H1 (cell line): ENCODE data around the gene BTBD1. TPM values are rescaled to one million over a fixed set of nuclear protein-coding genes. Genes with fewer than 3 reads are reported as not detected.

ENCODE experiments used
- CTCF ChIA-PET: fragments of 300-600 bp; sonication (Branson Sonifier 250); formaldehyde crosslinking; loops from one replicate; lab custom pipeline; 2021; ENCODE audit not compliant: partially characterized antibody; lab: Charles Lee
- POLR2A ChIA-PET: fragments of 300-600 bp; sonication (Branson Sonifier 250); formaldehyde crosslinking; loops from one replicate; lab custom pipeline; 2021; ENCODE audit warnings: inconsistent platforms; ENCODE audit not compliant: partially characterized antibody; lab: Charles Lee
- DNase-seq, 2 experiments: peaks; one replicate each; pipeline versions ENCODE4 v3.0.0 to v3.0.0-alpha.2; 2010 to 2022; ENCODE audit warnings: low spot score in 2 of 2, low read depth in 1 of 2, mixed read lengths in 1 of 2
- FAIRE-seq: peaks from 2 replicates; lab custom pipeline; 2011; peaks lifted over from hg19 to GRCh38; lab: Jason Lieb, UNC
- H2AFZ ChIP-seq: 2 replicates; pipeline ENCODE4 v1.8.1; 2012; ENCODE audit warnings: low read length, inconsistent platforms
- H2AK5ac ChIP-seq: 2 replicates; pipeline ENCODE4 v1.6.1; 2013; ENCODE audit warnings: low read depth, low read length
- H2BK120ac ChIP-seq: replicated peaks from 2 replicates; pipeline ENCODE3; 2013; ENCODE audit warnings: low read depth, low read length, inconsistent platforms
- H2BK12ac ChIP-seq: 2 replicates; pipeline ENCODE4 v1.6.1; 2013; ENCODE audit warnings: low read depth, low read length
- H2BK15ac ChIP-seq: 2 replicates; pipeline ENCODE4 v1.6.1; 2013; ENCODE audit warnings: low read length
- H2BK20ac ChIP-seq: 2 replicates; pipeline ENCODE4 v1.6.1; 2013; ENCODE audit warnings: low read length
- H2BK5ac ChIP-seq: 2 replicates; pipeline ENCODE4 v1.6.1; 2013; ENCODE audit warnings: low read depth, low read length
- H3K14ac ChIP-seq: 2 replicates; pipeline ENCODE4 v1.6.1; 2013; ENCODE audit warnings: inconsistent platforms; ENCODE audit not compliant: insufficient read length
- H3K18ac ChIP-seq: 2 replicates; pipeline ENCODE4 v1.6.1; 2013; ENCODE audit warnings: low read length; ENCODE audit errors: extremely low read depth
- H3K23ac ChIP-seq: 2 replicates; pipeline ENCODE4 v1.6.1; 2013; ENCODE audit warnings: inconsistent platforms; ENCODE audit not compliant: insufficient read length
- H3K23me2 ChIP-seq: 2 replicates; pipeline ENCODE4 v1.6.1; 2013; ENCODE audit warnings: low read depth, low read length
- H3K27ac ChIP-seq: 2 replicates; pipeline ENCODE4 v1.6.1; 2011; ENCODE audit warnings: low read depth, low read length, inconsistent platforms
- H3K27me3 ChIP-seq, 4 experiments: replicated peaks in 1 of 4; 1 replicate in 1 of 4; 2 replicates in 3 of 4; pipeline versions ENCODE4 v1.6.1 to v1.8.1; 2011 to 2013; ENCODE audit warnings: low read length in 3 of 4, mild to moderate bottlenecking in 3 of 4, inconsistent platforms in 2 of 4, mixed read lengths in 2 of 4, moderate library complexity in 1 of 4; ENCODE audit not compliant: control insufficient read depth in 3 of 4, insufficient read depth in 3 of 4; ENCODE audit errors: extremely low read depth in 1 of 4
- H3K36me3 ChIP-seq, 4 experiments: 2 replicates each; pipeline versions ENCODE4 v1.6.1 to v1.8.1; 2011 to 2013; ENCODE audit warnings: mild to moderate bottlenecking in 4 of 4, low read length in 3 of 4, moderate library complexity in 2 of 4, control low read depth in 1 of 4, inconsistent platforms in 1 of 4; ENCODE audit not compliant: insufficient read depth in 4 of 4, control insufficient read depth in 2 of 4
- H3K4ac ChIP-seq: replicated peaks from 2 replicates; pipeline ENCODE3; 2013; ENCODE audit warnings: low read length, low read depth, mixed read lengths, inconsistent platforms; ENCODE audit not compliant: insufficient read length
- H3K4me1 ChIP-seq, 4 experiments: replicated peaks in 1 of 4; 1 replicate in 1 of 4; 2 replicates in 3 of 4; pipeline versions ENCODE4 v1.6.1 to v1.8.1; 2011 to 2013; ENCODE audit warnings: low read length in 3 of 4, inconsistent platforms in 2 of 4, mixed read lengths in 1 of 4; ENCODE audit not compliant: insufficient read depth in 4 of 4, control insufficient read depth in 3 of 4
- H3K4me2 ChIP-seq, 2 experiments: 2 replicates each; pipeline versions ENCODE4 v1.6.1 to v1.8.1; 2011 to 2013; ENCODE audit warnings: low read depth in 2 of 2, low read length in 2 of 2, control low read depth in 1 of 2, inconsistent platforms in 1 of 2, mild to moderate bottlenecking in 1 of 2; ENCODE audit not compliant: insufficient read depth in 1 of 2
- H3K4me3 ChIP-seq, 4 experiments: fragments of 200-600, 300-600 bp in 1 of 4; sonication (generic), shearing (Covaris generic), sonication (Bioruptor Twin) in 1 of 4; 2 replicates each; pipeline versions ENCODE4 v1.5.1 to v1.8.1; 2011 to 2016; ENCODE audit warnings: low read length in 4 of 4, low read depth in 3 of 4, control low read depth in 2 of 4, inconsistent platforms in 2 of 4, mild to moderate bottlenecking in 2 of 4, mixed read lengths in 1 of 4, moderate library complexity in 1 of 4; ENCODE audit not compliant: insufficient read depth in 2 of 4; ENCODE audit errors: extremely low read depth in 1 of 4
- H3K56ac ChIP-seq: replicated peaks from 2 replicates; pipeline ENCODE3; 2013; ENCODE audit warnings: low read depth, mild to moderate bottlenecking, mixed read lengths, low read length, inconsistent platforms; ENCODE audit not compliant: insufficient read length
- H3K79me1 ChIP-seq: 2 replicates; pipeline ENCODE4 v1.6.1; 2013; ENCODE audit warnings: low read depth, low read length, control low read depth
- H3K79me2 ChIP-seq, 2 experiments: 2 replicates each; pipeline versions ENCODE4 v1.6.1 to v1.8.1; 2012 to 2013; ENCODE audit warnings: low read length in 2 of 2, mild to moderate bottlenecking in 2 of 2, inconsistent platforms in 1 of 2; ENCODE audit not compliant: insufficient read depth in 2 of 2, control insufficient read depth in 1 of 2
- H3K9ac ChIP-seq, 4 experiments: replicated peaks in 1 of 4; 1 replicate in 1 of 4; 2 replicates in 3 of 4; pipeline versions ENCODE4 v1.6.1 to v1.8.1; 2011 to 2013; ENCODE audit warnings: low read depth in 3 of 4, low read length in 3 of 4, control low read depth in 2 of 4, mild to moderate bottlenecking in 2 of 4, moderate library complexity in 2 of 4, inconsistent platforms in 1 of 4; ENCODE audit errors: extremely low read depth in 1 of 4
- H3K9me3 ChIP-seq, 2 experiments: 2 replicates each; pipeline versions ENCODE4 v1.6.1 to v1.8.1; 2012 to 2013; ENCODE audit warnings: mild to moderate bottlenecking in 2 of 2, moderate library complexity in 2 of 2, control low read depth in 1 of 2, inconsistent platforms in 1 of 2, low read depth in 1 of 2, low read length in 1 of 2, mixed read lengths in 1 of 2; ENCODE audit not compliant: insufficient read depth in 2 of 2
- H4K20me1 ChIP-seq, 2 experiments: replicated peaks in 1 of 2; 2 replicates each; pipeline versions ENCODE3 to v1.8.1; 2011 to 2013; ENCODE audit warnings: inconsistent platforms in 2 of 2, low read length in 2 of 2, mild to moderate bottlenecking in 1 of 2; ENCODE audit not compliant: insufficient read depth in 2 of 2, control insufficient read depth in 1 of 2
- H4K5ac ChIP-seq: 2 replicates; pipeline ENCODE4 v1.6.1; 2013; ENCODE audit warnings: low read length, low read depth, mixed read lengths, inconsistent platforms; ENCODE audit not compliant: insufficient read length
- H4K8ac ChIP-seq: 2 replicates; pipeline ENCODE4 v1.8.0; 2013; ENCODE audit warnings: mild to moderate bottlenecking, moderate library complexity, low read length, inconsistent platforms; ENCODE audit not compliant: insufficient read depth; ENCODE audit errors: extremely low read depth
- H4K91ac ChIP-seq: replicated peaks from 2 replicates; pipeline ENCODE3; 2013; ENCODE audit warnings: low read length, mixed read lengths, inconsistent platforms; ENCODE audit not compliant: insufficient read length
- CTBP2 ChIP-seq: IDR thresholded peaks from 2 replicates; pipeline ENCODE4 v1.7.0; 2011; ENCODE audit warnings: borderline replicate concordance, mild to moderate bottlenecking, moderate library complexity, mixed read lengths, low read length; ENCODE audit not compliant: insufficient read depth, insufficient read length
- KDM1A ChIP-seq: fragments of 200-600, 300-600 bp; sonication (generic); IDR thresholded peaks from 2 replicates; pipeline ENCODE4 v1.7.1; 2016; ENCODE audit warnings: mild to moderate bottlenecking, low read length, borderline replicate concordance
- SAP30 ChIP-seq: fragments of 300-600 bp; sonication (generic); IDR thresholded peaks from 2 replicates; pipeline ENCODE4 v1.7.1; 2012; ENCODE audit warnings: low read length, moderate library complexity, mild to moderate bottlenecking, inconsistent platforms; ENCODE audit not compliant: insufficient read depth, insufficient replicate concordance
- WGBS, 2 experiments: shearing (Covaris generic) in 1 of 2; methylation state at CpG; one replicate each; pipeline versions ENCODE4 v1.1.6 to v1.1.7; 2013 to 2015; ENCODE audit warnings: low lambda C conversion rate in 2 of 2, mixed read lengths in 2 of 2, inconsistent platforms in 1 of 2, low coverage in 1 of 2, missing lambda C conversion rate in 1 of 2; ENCODE audit not compliant: insufficient replicate concordance in 2 of 2, insufficient coverage in 1 of 2, insufficient read length in 1 of 2; ENCODE audit errors: extremely low coverage in 1 of 2, missing lambda C conversion rate in 1 of 2; 5-methylcytosine and 5-hydroxymethylcytosine counted together
- polyA plus RNA-seq, 7 experiments: library from polyadenylated mRNA; depleted of rRNA in 3 of 7; stranded (reverse) in 5 of 7; unstranded in 2 of 7; fragments of >200 nt in 5 of 7; fragments of 200-250 nt in 2 of 7; gene quantifications; 1 replicate in 5 of 7; 2 replicates in 1 of 7; 4 replicates in 1 of 7; pipeline versions ENCODE4 v1.2.1 to v1.2.3, GENCODE V29; 2011 to 2013; ENCODE audit warnings: missing spikeins in 2 of 7, mixed read lengths in 2 of 7
- total RNA-seq: library from RNA; stranded (reverse); fragmentation: NEBNext Ultra II Directional; extraction: Animal tissue kit (Norgen Biotek cat#: 25700); gene quantifications from 2 replicates; pipeline ENCODE4 v1.2.1, GENCODE V29; 2021

The BTBD1 gene
- total and polyA plus RNA-seq, 2 of the 8 experiments (the other 6 are each of a cell fraction or from before 2014, with no cell fraction given) = 18.6 to 39.5 TPM

DNA sequence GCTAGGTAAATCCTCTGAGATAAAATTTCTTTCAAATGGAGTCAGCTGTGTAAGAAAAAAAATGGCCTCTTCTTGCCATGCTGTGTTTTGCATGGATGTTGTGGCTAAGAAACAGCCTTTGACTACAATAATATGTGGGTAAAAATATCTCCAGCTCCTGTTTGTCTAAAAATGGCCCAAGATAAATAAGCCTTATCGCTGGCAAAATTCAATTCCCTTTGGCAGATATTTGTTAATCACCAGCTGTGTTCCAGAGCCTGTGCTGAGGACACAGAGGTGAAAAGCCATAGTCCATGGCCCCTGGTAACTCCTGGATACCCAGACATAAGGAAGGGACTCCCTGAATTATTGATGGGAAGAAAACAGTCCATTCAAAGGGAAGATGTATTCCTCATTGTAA lies 96.4 kb downstream of the BTBD1 start:
- Histone ChIP-seq H3K79me1 (no peaks in the 10 kb centered on the region), H3K56ac (no peak overlapping the region), H3K4ac (no peak overlapping the region), H3K23me2 (no peaks in the 10 kb centered on the region), H3K4me2 (no peak overlapping the region), H4K5ac (no peak overlapping the region), H2BK5ac (no peak overlapping the region), H3K18ac (no peak overlapping the region), H3K9ac (no peak overlapping the region), H2BK15ac (no peak overlapping the region), H4K20me1 (peaks cover 0 to 3% of the 10 kb centered on the region in 2 experiments), H4K8ac (no peak overlapping the region), H2BK120ac (no peak overlapping the region), H2AK5ac (no peak overlapping the region), H3K36me3 (no peaks in the 10 kb centered on the region), H2BK12ac (no peak overlapping the region), H2BK20ac (no peak overlapping the region), H4K91ac (no peak overlapping the region), H3K14ac (no peak overlapping the region), H3K4me3 (no peak overlapping the region), H3K23ac (no peak overlapping the region), H3K27ac (no peak overlapping the region), H3K27me3 (no peaks in the 10 kb centered on the region), H3K79me2 (no peaks in the 10 kb centered on the region), H3K4me1 (no peaks in the 10 kb centered on the region), H3K9me3 (no peaks in the 10 kb centered on the region), H2AFZ (no peak overlapping the region)
- ChIA-PET POLR2A (interaction anchor here (0.7 to 1.8 kb wide), 3 partner anchors 13 to 434 kb away, joined by 3 read pairs; partner anchors contain the start of gene RAMAC), CTCF (interaction anchor here (0.7 to 2.4 kb wide), 5 partner anchors 11 to 120 kb away, joined by 3 to 13 read pairs (median 4); no protein-coding TSS in a partner anchor)
- WGBS, 2 experiments = 73% methylated on average over 1 of the region's 1 CpG; no CpG with 5 or more reads in 1 of the 2 experiments
- DNase-seq (no peak), FAIRE-seq (no peak)
- TF ChIP-seq KDM1A (no peak), CTBP2 (no peak), SAP30 (no peak)
